ENCODE data around the gene CD164. TPM values are rescaled to one million over a fixed set of nuclear protein-coding genes. Genes with fewer than 3 reads are reported as not detected.

Gene CD164
- total and polyA plus RNA-seq, 2 of the 4 experiments (the other 2 are of a cell fraction), result 146 to 150 TPM

GRCh38 chr6:109421184-109421583 is 38.9 kb upstream of the CD164 start:
- H2BK20ac ChIP-seq (ENCODE audit: low read depth, low read length), result no peak overlapping the region
- dilution Hi-C loops (cut with HindIII; ENCODE audit: low sequenced_read_pairs, unreplicated experiment) (no loop called here), intact Hi-C loops (cut with micrococcal nuclease) (no loop called here), in situ Hi-C loops (cut with MboI; ENCODE audit: low sequenced_read_pairs) (no loop called here)
- H3K36me3 ChIP-seq (ENCODE audit: control insufficient read depth, insufficient read depth, low read length), result no peaks in the 10 kb centered on the region
- ATAC-seq (ENCODE audit: low read depth) (no peak), DNase-seq (no peak)
- H3K4me1 ChIP-seq (ENCODE audit: control insufficient read depth, insufficient read depth, low read length), result no peaks in the 10 kb centered on the region; the same call in 1 of the 2 replicates
- CTCF ChIA-PET, result interaction anchor here (0.6 to 0.8 kb wide), 2 partner anchors 24 to 376 kb away, joined by 3 to 7 read pairs; no protein-coding TSS in a partner anchor
- no peak overlapping the region for H3K4me3 ChIP-seq (ENCODE audit: insufficient read depth, low read depth, low read length)
- H2BK120ac ChIP-seq (ENCODE audit: low read depth, low read length), result no peak overlapping the region
- H2BK15ac ChIP-seq (ENCODE audit: low read depth, low read length), result no peak overlapping the region
- H2AK9ac ChIP-seq (replicated peaks; ENCODE audit: low read depth, low read length, poor library complexity), result no peak overlapping the region
- POLR2A ChIA-PET (ENCODE audit: unreplicated experiment), result no interaction called here
- H3K27me3 ChIP-seq (ENCODE audit: control insufficient read depth, insufficient read depth, low read length), result peaks cover 4% of the 10 kb centered on the region
- H3K9me1 ChIP-seq (ENCODE audit: insufficient read depth, low read length), result no peaks in the 10 kb centered on the region
- no peak overlapping the region for H4K91ac ChIP-seq (ENCODE audit: insufficient read depth, low read depth, low read length)
- no peak overlapping the region for H3K56ac ChIP-seq (ENCODE audit: extremely low read depth, insufficient read depth, low read length)
- no peaks in the 10 kb centered on the region for H3K9me3 ChIP-seq (ENCODE audit: control insufficient read depth, insufficient read depth, low read length)
- no peak overlapping the region for H4K8ac ChIP-seq (ENCODE audit: low read depth in 2 of 2, low read length in 2 of 2)
- no TSS peak for BruUV-seq (replicated peaks)
- H4K20me1 ChIP-seq (ENCODE audit: insufficient read depth, low read length), result no peaks in the 10 kb centered on the region
- no peak overlapping the region for H3K27ac ChIP-seq (ENCODE audit: insufficient read depth, low read length)
- no peak overlapping the region for H3K23ac ChIP-seq (ENCODE audit: low read depth, low read length)
- H4K5ac ChIP-seq (ENCODE audit: low read depth, low read length), result no peak overlapping the region
- H3K18ac ChIP-seq (ENCODE audit: low read depth, low read length), result no peak overlapping the region
- TF ChIP-seq MAFK (IDR thresholded peaks at IDR 0.05; ENCODE audit: low read depth, low read length) (peak; percentile 62), CTCF (conservative IDR thresholded peaks at IDR 0.05; ENCODE audit: low read depth, low read length) (no peak)
- H3K79me1 ChIP-seq (ENCODE audit: low read depth in 1 of 2, low read length in 2 of 2), result no peaks in the 10 kb centered on the region
- H2AFZ ChIP-seq (replicated peaks; ENCODE audit: low read length, poor library complexity), result no peak overlapping the region
- no peak overlapping the region for H3K9ac ChIP-seq (ENCODE audit: low read depth, low read length)
- H3K14ac ChIP-seq (replicated peaks; ENCODE audit: low read depth, low read length), result no peak overlapping the region
- no peak overlapping the region for H3K4me2 ChIP-seq (ENCODE audit: low read depth, low read length)
- H2BK5ac ChIP-seq (ENCODE audit: low read depth, low read length, poor library complexity, severe bottlenecking), result no peak overlapping the region
- no CpG with 5 or more reads among the region's 1 CpG for WGBS, 2 experiments (ENCODE audit: extremely low coverage in 2 of 2, insufficient read length in 1 of 2)
- no peak overlapping the region for H3K4ac ChIP-seq (ENCODE audit: low read depth, low read length)
- H2AK5ac ChIP-seq (ENCODE audit: low read depth, low read length), result no peak overlapping the region
